ENCODE measurements around the gene BABAM2.
"Not testable (repeated sequence)": the region's sequence is repeated elsewhere in the genome, so short reads cannot be mapped to it uniquely, and the experiment has no call there.

BABAM2 gene

GRCh38 chr2:28101123-28101522 is 210.6 kb downstream of the BABAM2 start:
- no peak for TF ChIP-seq CTCF (IDR thresholded peaks at IDR 0.05; ENCODE audit: extremely low read depth, missing control alignments)
- no peak for DNase-seq (ENCODE audit: low spot score)

GRCh38 chr2:28101892-28102291 is 211.4 kb downstream of the BABAM2 start:
- TF ChIP-seq CTCF (IDR thresholded peaks at IDR 0.05; ENCODE audit: extremely low read depth, missing control alignments) = no peak
- DNase-seq (ENCODE audit: low spot score) = no peak

- TF ChIP-seq CTCF (IDR thresholded peaks at IDR 0.05; ENCODE audit: extremely low read depth, missing control alignments) = no peak
- DNase-seq (ENCODE audit: low spot score) = no peak
Observed at GRCh38 chr2:28102455-28102874, 211.9 kb downstream of the BABAM2 start.

GRCh38 chr2:28103611-28104010 is 213.1 kb downstream of the BABAM2 start:
- TF ChIP-seq CTCF (IDR thresholded peaks at IDR 0.05; ENCODE audit: extremely low read depth, missing control alignments) = no peak
- DNase-seq (ENCODE audit: low spot score) = no peak

GRCh38 chr2:28108143-28108542 is 217.6 kb downstream of the BABAM2 start:
- DNase-seq (ENCODE audit: low spot score) = no peak
- no peak for TF ChIP-seq CTCF (IDR thresholded peaks at IDR 0.05; ENCODE audit: extremely low read depth, missing control alignments)

GRCh38 chr2:28113771-28114170 is 223.2 kb downstream of the BABAM2 start:
- not testable (repeated sequence) for DNase-seq (ENCODE audit: low spot score)

GRCh38 chr2:28117104-28117596 is 226.6 kb downstream of the BABAM2 start:
- no peak for TF ChIP-seq CTCF (IDR thresholded peaks at IDR 0.05; ENCODE audit: extremely low read depth, missing control alignments)
- no peak for DNase-seq (ENCODE audit: low spot score)

- TF ChIP-seq CTCF (IDR thresholded peaks at IDR 0.05; ENCODE audit: extremely low read depth, missing control alignments) = no peak
- DNase-seq (ENCODE audit: low spot score) = no peak
Observed at GRCh38 chr2:28119631-28120030, 229.1 kb downstream of the BABAM2 start.
